Small intestine (tissue), 7 donors: ENCODE results near the gene USF3. TPM values are rescaled to one million over a fixed set of nuclear protein-coding genes. Genes with fewer than 3 reads are reported as not detected.

ENCODE experiments used
- DNase-seq, 2 donors: peaks; one replicate each; pipeline versions ENCODE4 v3.0.0 to v3.0.0-alpha.2; 2013
- FAIRE-seq: peaks from 2 replicates; lab custom pipeline; 2012; peaks lifted over from hg19 to GRCh38; lab: Jason Lieb, UNC
- H3K27ac ChIP-seq, 3 donors: one replicate each; pipeline ENCODE4 v1.5.1; 2013; ENCODE audit warnings: low read length in 2 of 3, mild to moderate bottlenecking in 2 of 3, control low read depth in 1 of 3, inconsistent platforms in 1 of 3, low read depth in 1 of 3, moderate library complexity in 1 of 3
- H3K27me3 ChIP-seq, 3 donors: one replicate each; pipeline ENCODE4 v1.6.1; 2013; ENCODE audit warnings: low read length in 3 of 3, inconsistent platforms in 1 of 3; ENCODE audit not compliant: control insufficient read depth in 3 of 3, insufficient read depth in 3 of 3
- H3K36me3 ChIP-seq, 3 donors: one replicate each; pipeline ENCODE4 v1.6.1; 2013; ENCODE audit warnings: low read length in 3 of 3, inconsistent platforms in 1 of 3, low read depth in 1 of 3, mild to moderate bottlenecking in 1 of 3, moderate library complexity in 1 of 3; ENCODE audit not compliant: control insufficient read depth in 3 of 3, insufficient read depth in 2 of 3
- H3K4me1 ChIP-seq, 3 donors: one replicate each; pipeline ENCODE4 v1.6.1; 2013; ENCODE audit warnings: low read length in 2 of 3, inconsistent platforms in 1 of 3, low read depth in 1 of 3, mild to moderate bottlenecking in 1 of 3, moderate library complexity in 1 of 3; ENCODE audit not compliant: control insufficient read depth in 3 of 3, insufficient read depth in 2 of 3
- H3K4me3 ChIP-seq, 3 donors: one replicate each; pipeline ENCODE4 v1.5.1; 2013; ENCODE audit warnings: low read length in 3 of 3, control low read depth in 1 of 3, inconsistent platforms in 1 of 3, low read depth in 1 of 3, mild to moderate bottlenecking in 1 of 3, moderate library complexity in 1 of 3
- H3K9me3 ChIP-seq, 2 donors: one replicate each; pipeline ENCODE4 v1.6.1; 2013; ENCODE audit warnings: low read depth in 1 of 2, low read length in 1 of 2; ENCODE audit not compliant: control insufficient read depth in 2 of 2, insufficient read depth in 1 of 2
- WGBS, 3 donors: extraction: QIAGEN DNeasy Blood & Tissue Kit; methylation state at CpG; one replicate each; pipeline ENCODE4 v1.1.7; 2013; 5-methylcytosine and 5-hydroxymethylcytosine counted together
- polyA plus RNA-seq, 4 donors: library from polyadenylated mRNA; stranded (reverse) in 3 of 4; unstranded in 1 of 4; fragments of 200-250 nt in 3 of 4; fragments of 120-200 nt in 1 of 4; gene quantifications; one replicate each; pipeline versions ENCODE4 v1.2.1 to v1.2.3, GENCODE V29; 2013
- donor health status: healthy with polysubstance abuse.
- donor health status: control.
- donor health status: control.
- donor health status: Bipolar disorder and iron deficiency.
- donor health status: healthy.

The USF3 gene
- polyA plus RNA-seq, 4 donors: 3.2 to 17.2 (median 7.4) TPM

DNA sequence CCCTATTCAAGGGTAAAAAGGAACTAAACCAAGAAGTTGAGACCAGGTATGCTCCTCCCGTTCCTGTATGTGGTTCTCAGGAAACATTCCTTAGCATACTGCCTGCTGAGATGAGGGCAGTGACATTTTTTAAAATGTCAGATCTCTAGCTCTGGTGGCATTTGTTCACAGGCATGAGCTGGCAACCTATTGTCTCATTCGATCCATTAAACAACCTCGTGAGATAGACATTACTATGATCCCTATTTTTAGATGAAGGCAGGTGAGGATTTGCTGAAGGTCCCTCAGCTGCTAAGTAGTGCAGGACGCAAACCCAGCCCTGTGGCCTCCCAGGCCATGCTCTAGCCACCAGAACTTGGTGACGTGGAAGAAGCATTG lies 89.2 kb downstream of the USF3 start:
- WGBS, 3 donors: 74 to 86% (median 82%) methylated on average over 5 of the region's 5 CpGs

DNA sequence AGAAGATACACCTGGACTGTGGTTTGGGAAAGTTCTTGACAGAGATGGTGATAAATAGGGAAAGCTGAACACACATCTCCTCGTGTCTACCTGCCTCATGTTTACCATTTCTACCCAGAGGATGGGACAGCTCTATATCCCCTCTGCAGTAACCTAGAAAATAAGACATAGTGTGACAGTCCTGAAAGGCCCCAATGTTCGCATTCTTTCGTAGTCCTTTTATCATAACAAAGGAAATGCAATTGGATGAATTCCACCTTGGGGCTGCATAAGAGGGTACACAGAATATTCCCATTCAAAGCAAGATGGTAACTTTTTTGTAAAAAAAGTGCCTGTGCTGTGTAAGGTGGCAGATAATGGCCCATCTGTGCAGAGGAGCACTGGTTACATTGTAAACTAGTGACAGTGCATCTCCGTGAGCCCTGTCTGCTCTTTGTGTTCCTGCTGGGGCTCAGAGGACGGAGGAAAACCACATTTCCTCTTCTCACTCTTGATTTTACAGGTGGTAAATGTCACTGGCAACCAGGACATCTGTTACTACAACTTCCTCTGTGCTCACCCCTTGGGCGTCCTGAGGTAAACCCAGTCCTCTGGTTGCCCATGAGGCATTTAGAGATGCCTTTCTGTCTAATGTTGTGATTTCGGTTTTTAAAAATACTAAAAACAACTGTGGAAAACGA lies 89.8 kb downstream of the USF3 start:
- Histone ChIP-seq H3K9me3 (no peaks in the 10 kb centered on the region), H3K4me1 (no peaks in the 10 kb centered on the region), H3K4me3 (no peak overlapping the region), H3K27me3 (no peaks in the 10 kb centered on the region), H3K36me3 (peaks cover 0 to 1% (median 0%) of the 10 kb centered on the region in 3 donors), H3K27ac (no peak overlapping the region)
- WGBS, 3 donors: 52 to 63% (median 54%) methylated on average over 8 of the region's 8 CpGs
- no peak for FAIRE-seq
- peak in 1 of 2 donors; percentile 30 for DNase-seq

More for the DNA sequence above, 89.2 kb downstream of the USF3 start:
- Histone ChIP-seq H3K27ac (no peak overlapping the region), H3K36me3 (peaks cover 0 to 1% (median 0%) of the 10 kb centered on the region in 3 donors), H3K4me3 (no peak overlapping the region), H3K4me1 (no peaks in the 10 kb centered on the region), H3K27me3 (no peaks in the 10 kb centered on the region), H3K9me3 (no peaks in the 10 kb centered on the region)
- DNase-seq: no peak
- no peak for FAIRE-seq

DNA sequence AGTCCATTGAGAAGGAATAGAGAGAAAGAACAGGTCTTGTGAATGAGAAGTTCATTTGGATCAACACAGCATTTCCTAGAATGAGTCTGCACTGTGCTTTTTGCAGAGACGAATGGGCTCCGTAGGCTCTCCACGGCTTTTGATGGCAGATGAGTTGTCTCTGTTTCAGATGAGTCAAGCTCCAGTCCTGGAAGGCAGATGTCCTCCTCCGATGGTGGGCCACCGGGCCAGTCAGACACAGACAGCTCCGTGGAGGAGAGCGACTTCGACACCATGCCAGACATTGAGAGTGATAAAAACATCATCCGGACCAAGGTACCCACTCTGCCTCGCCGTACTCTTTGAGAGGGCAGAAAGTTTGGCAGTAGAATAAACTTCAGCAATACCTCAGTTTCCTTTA lies 93.6 kb downstream of the USF3 start:
- no peaks in the 10 kb centered on the region for H3K9me3 ChIP-seq
- no peak for FAIRE-seq
- 94 to 98% (median 96%) methylated on average over 11 of the region's 11 CpGs for WGBS, 3 donors
- H3K27ac ChIP-seq: no peak overlapping the region
- no peak overlapping the region for H3K4me3 ChIP-seq
- no peak for DNase-seq
- H3K27me3 ChIP-seq: no peaks in the 10 kb centered on the region
- no peaks in the 10 kb centered on the region for H3K4me1 ChIP-seq
- H3K36me3 ChIP-seq: no peaks in the 10 kb centered on the region

DNA sequence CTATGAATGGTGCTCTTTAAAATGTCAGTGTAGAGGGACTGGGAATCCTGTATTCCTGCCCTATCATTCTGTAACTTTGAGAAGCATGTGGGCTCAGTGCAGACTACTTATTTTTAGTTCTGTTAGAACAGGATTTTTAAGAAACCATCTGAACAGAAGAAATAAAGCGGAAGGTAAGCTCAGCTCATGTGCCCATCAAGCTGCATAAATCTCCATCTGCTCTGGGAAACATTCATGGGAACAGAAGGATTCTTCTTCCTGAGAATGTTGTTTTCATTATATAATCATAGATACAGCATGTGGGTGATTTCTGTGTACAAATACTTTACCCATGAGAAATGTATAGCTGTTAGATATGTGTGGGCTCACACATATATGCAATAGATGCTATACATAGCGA lies 94.2 kb downstream of the USF3 start:
- 95 to 97% (median 95%) methylated on average over 2 of the region's 2 CpGs for WGBS, 3 donors

DNA sequence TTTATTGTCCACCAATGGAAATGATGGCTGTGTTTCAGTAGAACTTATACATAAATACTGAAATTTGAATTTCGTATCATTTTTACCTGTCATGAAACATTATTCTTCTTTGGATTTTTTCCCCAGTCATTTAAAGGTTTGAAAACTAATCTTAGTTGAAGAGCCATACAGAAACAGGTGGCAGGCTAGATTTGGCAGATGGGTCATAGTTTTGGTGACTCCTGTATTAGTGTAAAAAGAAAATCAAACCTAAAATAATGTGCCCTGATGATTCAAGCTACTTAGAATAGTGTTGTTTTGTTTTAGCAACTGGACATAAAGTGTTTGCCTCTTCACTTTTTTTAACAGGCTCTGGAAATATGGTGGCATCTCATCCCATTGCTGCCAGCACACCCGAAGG lies 95.2 kb downstream of the USF3 start:
- no peaks in the 10 kb centered on the region for H3K9me3 ChIP-seq
- DNase-seq: no peak
- no peaks in the 10 kb centered on the region for H3K27me3 ChIP-seq
- no peaks in the 10 kb centered on the region for H3K4me1 ChIP-seq
- no peak overlapping the region for H3K27ac ChIP-seq
- H3K36me3 ChIP-seq: no peaks in the 10 kb centered on the region
- FAIRE-seq: no peak
- H3K4me3 ChIP-seq: no peak overlapping the region
- 91 to 97% (median 95%) methylated on average over 2 of the region's 2 CpGs for WGBS, 3 donors

More for the DNA sequence above, 94.2 kb downstream of the USF3 start:
- no peaks in the 10 kb centered on the region for H3K27me3 ChIP-seq
- DNase-seq: no peak
- no peaks in the 10 kb centered on the region for H3K4me1 ChIP-seq
- no peak overlapping the region for H3K27ac ChIP-seq
- H3K36me3 ChIP-seq: no peaks in the 10 kb centered on the region
- no peak for FAIRE-seq
- no peak overlapping the region for H3K4me3 ChIP-seq
- H3K9me3 ChIP-seq: no peaks in the 10 kb centered on the region

DNA sequence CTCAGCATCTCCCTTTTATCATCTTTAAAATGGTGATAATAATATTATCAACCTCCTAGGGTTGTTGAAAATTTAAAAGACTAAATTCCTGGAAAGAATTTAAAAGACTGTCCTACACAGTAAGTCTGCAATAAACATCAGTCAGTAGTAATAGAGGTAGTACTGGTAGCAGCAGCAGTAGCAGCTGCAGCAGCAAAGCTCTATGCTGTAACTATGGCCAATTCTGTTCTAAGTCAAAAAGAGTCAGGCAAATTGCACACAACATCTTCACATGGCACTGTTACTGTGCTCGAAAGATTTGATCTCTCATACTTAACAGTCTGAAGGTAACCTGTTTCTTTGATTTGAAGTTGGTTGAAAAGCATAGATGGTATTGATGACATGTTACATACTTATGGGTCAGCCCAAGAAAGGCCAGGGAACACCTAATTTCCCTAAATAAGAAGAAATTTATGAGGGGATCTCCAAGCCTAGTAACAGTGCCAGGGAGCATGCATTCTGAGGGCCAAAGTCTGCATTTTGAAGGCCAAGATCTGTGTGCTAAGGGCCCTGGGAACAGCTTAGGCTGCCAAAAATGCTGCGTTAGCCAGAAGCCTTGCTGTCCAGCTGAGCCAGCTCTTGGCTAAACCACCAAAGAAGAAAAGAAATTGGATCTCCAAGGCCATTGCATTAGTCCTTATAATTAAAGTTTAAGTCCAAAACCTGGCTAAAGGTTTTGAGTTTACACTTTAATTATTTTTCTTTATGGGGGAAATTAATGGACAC lies 95.8 kb downstream of the USF3 start:
- no peak for DNase-seq
- 80 to 90% (median 83%) methylated on average over 2 of the region's 2 CpGs for WGBS, 3 donors

More for the DNA sequence above, 95.8 kb downstream of the USF3 start:
- Histone ChIP-seq H3K27me3 (no peaks in the 10 kb centered on the region), H3K27ac (no peak overlapping the region), H3K9me3 (no peaks in the 10 kb centered on the region), H3K36me3 (no peaks in the 10 kb centered on the region), H3K4me1 (no peaks in the 10 kb centered on the region), H3K4me3 (no peak overlapping the region)
- no peak for FAIRE-seq

Other genes with a start within 250 kb of the USF3 start
- 10 to 100 TPM in 1 of 4 donors, 1 to 10 TPM in 2, under 1 TPM in 1; 0.89 to 15.1 (median 3.0) TPM for gene SPICE1, start 181.5 kb downstream of the USF3 start, polyA plus RNA-seq
- gene SIDT1, start 164.1 kb downstream of the USF3 start, polyA plus RNA-seq: 10 to 100 TPM in 1 of 4 donors, 1 to 10 TPM in 1, under 1 TPM in 2; 0.45 to 10.5 (median 1.8) TPM
- gene NAA50, start 49.6 kb upstream of the USF3 start, polyA plus RNA-seq: 10 to 100 TPM; 17.0 to 89.6 (median 41.0) TPM
- gene ATP6V1A, start 50.4 kb upstream of the USF3 start, polyA plus RNA-seq: 10 to 100 TPM; 13.8 to 47.7 (median 17.6) TPM
- 10 to 100 TPM in 3 of 4 donors, 1 to 10 TPM in 1; 5.5 to 27.4 (median 22.8) TPM for gene GRAMD1C, start 142.1 kb upstream of the USF3 start, polyA plus RNA-seq